Right lobe of liver (tissue), 6 donors: Measurements from ENCODE around the gene HSCB. TPM values are rescaled to one million over a fixed set of nuclear protein-coding genes. Genes with fewer than 3 reads are reported as not detected.

Source experiments
- ATAC-seq, 4 donors: fragments of 200-7000 bp; cut with Tn5 transposase; one replicate each; pipeline ENCODE4 v1.9.1; 2020; ENCODE audit warnings: mild to moderate bottlenecking in 4 of 4, moderate library complexity in 4 of 4
- DNase-seq, 3 donors: peaks; one replicate each; pipeline ENCODE4 v3.0.0-alpha.2; 2020
- H3K27ac ChIP-seq, 3 donors: fragments of 200-600 bp; one replicate each; pipeline ENCODE4 v1.8.0; 2022
- H3K27me3 ChIP-seq, 2 donors: fragments of 200-600 bp; one replicate each; pipeline ENCODE4 v1.8.0; 2022
- H3K36me3 ChIP-seq, 4 donors: fragments of 200-600 bp; sonication (generic) in 1 of 4; one replicate each; pipeline versions ENCODE4 v1.5.1 to v1.8.0; 2017 to 2022; ENCODE audit warnings: control low read depth in 1 of 4
- H3K4me1 ChIP-seq, 4 donors: fragments of 200-600 bp; sonication (generic) in 1 of 4; one replicate each; pipeline versions ENCODE4 v1.5.1 to v1.8.0; 2017 to 2022; ENCODE audit warnings: control low read depth in 1 of 4
- H3K4me3 ChIP-seq, 3 donors: fragments of 200-600 bp; one replicate each; pipeline ENCODE4 v1.8.0; 2022
- H3K9me3 ChIP-seq, 4 donors: fragments of 200-600 bp; sonication (generic) in 1 of 4; one replicate each; pipeline versions ENCODE4 v1.5.1 to v1.8.0; 2017 to 2022; ENCODE audit warnings: control low read depth in 1 of 4
- CTCF ChIP-seq, 4 donors: fragments of 200-600 bp in 3 of 4; fragments of 450-650 bp in 1 of 4; IDR thresholded peaks; one replicate each; pipeline versions ENCODE4 v1.5.1 to v1.8.0; 2016 to 2022; ENCODE audit warnings: antibody characterized with exemption in 4 of 4, mild to moderate bottlenecking in 2 of 4
- POLR2A ChIP-seq: fragments of 450-650 bp; IDR thresholded peaks from one replicate; pipeline ENCODE4 v1.6.1; 2017; ENCODE audit warnings: antibody characterized with exemption, mild to moderate bottlenecking
- WGBS: methylation state at CpG from one replicate; pipeline ENCODE4 v1.1.6; 2018; ENCODE audit warnings: low coverage, low lambda C conversion rate; ENCODE audit not compliant: insufficient coverage; ENCODE audit errors: missing lambda C conversion rate; 5-methylcytosine and 5-hydroxymethylcytosine counted together
- intact Hi-C, 2 donors: fragments of 100-400 bp; cut with DNase I; formaldehyde crosslinking; loops; one replicate each; pipeline versions ENCODE4 v1.11.2 to v1.14.1; 2022
- total RNA-seq, 6 experiments: library from RNA; depleted of rRNA in 2 of 6; stranded (reverse); fragments of >200 nt in 2 of 6; fragmentation: NEBNext Ultra II Directional in 3 of 6; extraction: Animal tissue kit (Norgen Biotek cat#: 25700) in 3 of 6; gene quantifications; one replicate each; pipeline versions ENCODE4 v1.1.0 to v1.2.4, GENCODE V29; 2016 to 2023
- donor health status: DM: no; HTN: yes; CAD: no.
- donor health status: DM: no; HTN: no; CAD: no.
- donor health status: DM: no; HTN: no; CAD: no.
- donor health status: DM: no; HTN: yes; CAD: no.
- donor health status: DM: no; HTN: yes; CAD: no.

HSCB gene
- total RNA-seq, 6 experiments from 2014 or later: 11.6 to 29.0 (median 13.4) TPM

- Histone ChIP-seq H3K36me3 (peaks cover 0 to 49% (median 21%) of the 10 kb centered on the region in 4 donors), H3K4me3 (no peak overlapping the region), H3K4me1 (peaks cover 0 to 47% (median 14%) of the 10 kb centered on the region in 4 donors), H3K27me3 (no peaks in the 10 kb centered on the region), H3K9me3 (no peaks in the 10 kb centered on the region), H3K27ac (no peak overlapping the region)
- no peak for TF ChIP-seq CTCF (IDR thresholded peaks at IDR 0.05)
- no peak for TF ChIP-seq POLR2A
- ATAC-seq: no peak
- 100% methylated on average over 1 of the region's 1 CpG for WGBS
- intact Hi-C loops: no loop called here
- DNase-seq: no peak
Observed at GRCh38 chr22:28780296-28780695, 38.5 kb downstream of the HSCB start.

DNA sequence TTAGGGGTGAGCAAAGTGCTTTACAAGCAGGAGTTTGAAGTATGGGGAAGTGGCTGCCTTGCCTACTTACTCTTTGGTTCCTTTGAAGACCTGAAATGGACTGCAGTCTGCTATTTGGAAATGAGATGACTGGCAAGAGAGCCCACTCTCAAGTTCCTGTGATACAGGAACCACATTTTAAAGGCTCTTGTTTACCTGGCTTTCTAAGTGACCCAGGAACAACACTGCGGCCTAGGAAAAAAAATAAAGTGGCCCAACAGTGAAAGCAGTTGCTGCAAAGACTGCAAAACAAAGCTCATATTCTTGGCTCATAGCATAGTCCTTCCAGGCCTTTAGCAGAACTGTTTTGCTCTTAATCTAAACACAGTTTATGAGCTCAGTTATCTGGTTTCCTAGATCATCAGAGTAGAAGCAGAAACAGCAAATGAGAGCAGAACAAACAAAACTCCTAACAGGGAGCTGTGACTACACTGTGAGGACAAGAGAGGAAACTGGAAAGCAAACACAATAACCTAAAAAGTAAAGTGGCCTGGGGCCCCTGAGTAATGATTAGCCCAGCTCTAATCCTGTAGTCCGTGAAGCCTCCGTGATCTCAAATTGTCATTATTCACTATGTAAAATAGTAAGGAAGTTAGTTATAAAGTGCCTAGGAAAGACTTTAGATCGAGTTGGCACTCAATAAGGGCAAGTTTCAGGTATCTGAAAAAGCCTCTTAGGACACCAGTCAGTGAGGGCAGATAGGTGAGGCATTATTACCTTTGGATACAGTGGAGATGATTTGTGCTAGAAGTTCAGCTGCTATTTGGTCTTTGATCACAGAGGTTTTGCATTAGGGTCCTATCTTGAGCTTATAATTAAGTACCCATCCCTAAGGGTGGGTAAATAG is 42.2 kb downstream of the HSCB start:
- 20% methylated on average over 4 of the region's 4 CpGs for WGBS

GRCh38 chr22:28788601-28789000 is 46.8 kb downstream of the HSCB start:
- WGBS: 76% methylated on average over 3 of the region's 3 CpGs

More for the DNA sequence above, 42.2 kb downstream of the HSCB start:
- Histone ChIP-seq H3K27ac (peak overlapping the region; percentile 55 to 80 (median 69)), H3K9me3 (no peaks in the 10 kb centered on the region), H3K36me3 (peaks cover 0 to 73% (median 32%) of the 10 kb centered on the region in 4 donors), H3K27me3 (no peaks in the 10 kb centered on the region), H3K4me1 (peaks cover 0 to 42% (median 14%) of the 10 kb centered on the region in 4 donors), H3K4me3 (no peak overlapping the region)
- no peak for DNase-seq
- intact Hi-C loops: no loop called here
- ATAC-seq: peak; percentile 88 to 91 (median 90)
- TF ChIP-seq POLR2A: no peak
- no peak for TF ChIP-seq CTCF (IDR thresholded peaks at IDR 0.05)

GRCh38 chr22:28791124-28791523 is 49.3 kb downstream of the HSCB start:
- peaks cover 0 to 18% (median 0%) of the 10 kb centered on the region in 4 donors for H3K4me1 ChIP-seq
- TF ChIP-seq POLR2A (no peak), CTCF (IDR thresholded peaks at IDR 0.05) (no peak)
- no peak overlapping the region for H3K27ac ChIP-seq
- peaks cover 0 to 45% (median 23%) of the 10 kb centered on the region in 4 donors for H3K36me3 ChIP-seq
- no peak for ATAC-seq
- no peaks in the 10 kb centered on the region for H3K27me3 ChIP-seq
- 97% methylated on average over 3 of the region's 5 CpGs for WGBS
- H3K9me3 ChIP-seq: no peaks in the 10 kb centered on the region
- intact Hi-C loops: no loop called here
- DNase-seq: no peak
- H3K4me3 ChIP-seq: no peak overlapping the region

More at GRCh38 chr22:28788601-28789000, 46.8 kb downstream of the HSCB start:
- ATAC-seq (no peak), DNase-seq (no peak)
- H3K9me3 ChIP-seq: no peaks in the 10 kb centered on the region
- no peaks in the 10 kb centered on the region for H3K27me3 ChIP-seq
- H3K4me3 ChIP-seq: no peak overlapping the region
- peaks cover 0 to 15% (median 6%) of the 10 kb centered on the region in 4 donors for H3K4me1 ChIP-seq
- no peak for TF ChIP-seq CTCF (IDR thresholded peaks at IDR 0.05)
- H3K27ac ChIP-seq: no peak overlapping the region
- peaks cover 0 to 47% (median 17%) of the 10 kb centered on the region in 4 donors for H3K36me3 ChIP-seq
- intact Hi-C loops: no loop called here
